Neural cell (in vitro differentiated cells): ENCODE data around the gene TPH2. TPM values are rescaled to one million over a fixed set of nuclear protein-coding genes. Genes with fewer than 3 reads are reported as not detected.

ENCODE experiments used
- H2AFZ ChIP-seq: fragments of 200-600, 300-800 bp; sonication (generic), shearing (Covaris generic); 2 replicates; pipeline ENCODE4 v1.6.0; 2014; ENCODE audit warnings: low read depth, mild to moderate bottlenecking, antibody characterized with exemption, low read length, moderate library complexity
- H3F3A ChIP-seq: fragments of 200-600 bp; shearing (Covaris generic); 2 replicates; pipeline ENCODE4 v1.6.1; 2016; ENCODE audit warnings: mild to moderate bottlenecking, moderate library complexity, mixed read lengths, antibody characterized with exemption, low read length; ENCODE audit not compliant: insufficient read depth, poor library complexity, severe bottlenecking
- H3K27ac ChIP-seq: fragments of 200-600, 300-800 bp; sonication (generic), shearing (Covaris generic); 2 replicates; pipeline ENCODE4 v1.5.1; 2014; ENCODE audit warnings: mild to moderate bottlenecking, low read length, moderate library complexity
- H3K27me3 ChIP-seq: fragments of 300-800, 200-600 bp; sonication (generic), shearing (Covaris generic); 2 replicates; pipeline ENCODE4 v1.6.0; 2014; ENCODE audit warnings: mild to moderate bottlenecking, low read depth, low read length, moderate library complexity; ENCODE audit not compliant: insufficient read depth
- H3K36me3 ChIP-seq: fragments of 300-800, 200-600 bp; sonication (generic), shearing (Covaris generic); 2 replicates; pipeline ENCODE4 v1.5.1; 2014; ENCODE audit warnings: mild to moderate bottlenecking, antibody characterized with exemption, low read length, moderate library complexity; ENCODE audit not compliant: insufficient read depth
- H3K4me2 ChIP-seq: fragments of 300-800, 200-600 bp; sonication (generic), shearing (Covaris generic); 2 replicates; pipeline ENCODE4 v1.6.0; 2014; ENCODE audit warnings: mild to moderate bottlenecking, low read length
- H3K4me3 ChIP-seq: fragments of 300-800, 200-600 bp; sonication (generic), shearing (Covaris generic); 2 replicates; pipeline ENCODE4 v1.5.1; 2014; ENCODE audit warnings: mild to moderate bottlenecking, low read length, moderate library complexity
- H3K79me2 ChIP-seq: fragments of 200-600 bp; shearing (Covaris generic); replicated peaks from 2 replicates; pipeline ENCODE4 v1.6.0; 2014; ENCODE audit warnings: mild to moderate bottlenecking, low read length, moderate library complexity; ENCODE audit not compliant: insufficient read depth
- H3K9ac ChIP-seq: fragments of 300-800, 200-600 bp; sonication (generic), shearing (Covaris generic); 2 replicates; pipeline ENCODE4 v1.6.1; 2016; ENCODE audit warnings: mild to moderate bottlenecking, low read length, mixed read lengths
- H3K9me2 ChIP-seq: fragments of 200-600 bp; shearing (Covaris generic); 2 replicates; pipeline ENCODE4 v1.6.1; 2016; ENCODE audit warnings: mild to moderate bottlenecking, low read length, mixed read lengths; ENCODE audit not compliant: insufficient read depth
- H3K9me3 ChIP-seq: fragments of 200-600, 300-800 bp; sonication (generic), shearing (Covaris generic); 2 replicates; pipeline ENCODE4 v1.6.1; 2016; ENCODE audit warnings: mild to moderate bottlenecking, mixed run types, low read length, moderate library complexity, mixed read lengths
- H4K20me1 ChIP-seq: fragments of 200-600 bp; shearing (Covaris generic); 2 replicates; pipeline ENCODE4 v1.6.1; 2016; ENCODE audit warnings: mild to moderate bottlenecking, mixed run types; ENCODE audit not compliant: insufficient read depth
- EP300 ChIP-seq: fragments of 450-650 bp; conservative IDR thresholded peaks from 2 replicates; pipeline ENCODE4 v1.6.1; 2014; ENCODE audit warnings: antibody characterized with exemption, mild to moderate bottlenecking, moderate library complexity; ENCODE audit not compliant: poor library complexity, severe bottlenecking
- EZH2 ChIP-seq: fragments of 200-600, 300-800 bp; shearing (Covaris generic), sonication (generic); IDR thresholded peaks from 2 replicates; pipeline ENCODE4 v1.6.1; 2014; ENCODE audit warnings: antibody characterized with exemption, low read length, borderline replicate concordance, mild to moderate bottlenecking; ENCODE audit not compliant: insufficient read depth, poor library complexity, severe bottlenecking
- MXI1 ChIP-seq: fragments of 450-650 bp; conservative IDR thresholded peaks from 2 replicates; pipeline ENCODE4 v1.6.1; 2014; ENCODE audit warnings: antibody characterized with exemption, mild to moderate bottlenecking; ENCODE audit not compliant: poor library complexity, severe bottlenecking
- POLR2AphosphoS5 ChIP-seq: IDR thresholded peaks from 2 replicates; pipeline ENCODE4 v1.6.1; 2012
- RAD21 ChIP-seq: fragments of 450-650 bp; conservative IDR thresholded peaks from 2 replicates; pipeline ENCODE4 v1.6.1; 2014; ENCODE audit warnings: antibody characterized with exemption, mild to moderate bottlenecking, moderate library complexity
- SMC3 ChIP-seq: fragments of 450-650 bp; conservative IDR thresholded peaks from 2 replicates; pipeline ENCODE4 v1.6.1; 2014; ENCODE audit warnings: antibody characterized with exemption, mild to moderate bottlenecking, moderate library complexity; ENCODE audit not compliant: poor library complexity
- TAF1 ChIP-seq: IDR thresholded peaks from 2 replicates; pipeline ENCODE4 v1.6.1; 2012; ENCODE audit warnings: low read depth
- polyA plus RNA-seq: library from polyadenylated mRNA; depleted of rRNA; stranded (reverse); fragments of >200 nt; gene quantifications from 2 replicates; pipeline ENCODE4 v1.2.3, GENCODE V29; 2014
- TF ChIP-seq, protein P1 (sequence below): IDR thresholded peaks from 2 replicates; pipeline ENCODE4 v1.6.1; 2012; ENCODE audit warnings: borderline replicate concordance
- TF ChIP-seq, protein P2 (sequence below): fragments of 450-650 bp; IDR thresholded peaks from 2 replicates; pipeline ENCODE4 v1.5.1; 2014; ENCODE audit warnings: antibody characterized with exemption, mild to moderate bottlenecking, moderate library complexity; ENCODE audit not compliant: poor library complexity, severe bottlenecking

Gene TPH2
- polyA plus RNA-seq, 1 donor from 2014 or later: 0.33 TPM

DNA sequence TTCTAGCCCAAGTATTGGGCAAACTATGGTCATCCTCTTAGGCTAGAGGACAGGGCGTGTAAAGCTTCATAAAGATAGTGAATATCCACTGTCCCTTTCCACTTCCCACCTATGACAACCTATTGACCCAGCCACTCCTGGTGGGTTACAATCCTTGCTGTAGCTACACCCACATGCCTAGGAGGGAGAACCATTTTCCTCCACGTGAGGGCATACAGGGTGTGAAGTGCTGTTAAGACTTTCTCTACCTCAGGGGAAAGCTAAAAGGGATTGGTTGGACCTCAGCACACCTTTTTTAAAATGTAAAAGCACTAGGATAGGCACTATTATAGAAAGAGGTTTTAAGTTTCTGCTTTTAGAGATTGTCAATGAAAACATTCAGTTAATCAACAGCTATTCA lies 124.4 kb downstream of the TPH2 start:
- Histone ChIP-seq H3K27me3 (no peaks in the 10 kb centered on the region), H3K4me3 (no peak overlapping the region), H4K20me1 (no peaks in the 10 kb centered on the region), H3K4me2 (no peak overlapping the region), H3K9me2 (no peaks in the 10 kb centered on the region), H2AFZ (no peak overlapping the region), H3K9ac (no peak overlapping the region), H3K27ac (no peak overlapping the region), H3K36me3 (no peaks in the 10 kb centered on the region), H3F3A (no peaks in the 10 kb centered on the region), H3K79me2 (no peaks in the 10 kb centered on the region), H3K9me3 (peaks cover 7% of the 10 kb centered on the region)
- TF ChIP-seq SMC3: no peak
- no peak for TF ChIP-seq POLR2AphosphoS5
- TF ChIP-seq, protein P1, sequence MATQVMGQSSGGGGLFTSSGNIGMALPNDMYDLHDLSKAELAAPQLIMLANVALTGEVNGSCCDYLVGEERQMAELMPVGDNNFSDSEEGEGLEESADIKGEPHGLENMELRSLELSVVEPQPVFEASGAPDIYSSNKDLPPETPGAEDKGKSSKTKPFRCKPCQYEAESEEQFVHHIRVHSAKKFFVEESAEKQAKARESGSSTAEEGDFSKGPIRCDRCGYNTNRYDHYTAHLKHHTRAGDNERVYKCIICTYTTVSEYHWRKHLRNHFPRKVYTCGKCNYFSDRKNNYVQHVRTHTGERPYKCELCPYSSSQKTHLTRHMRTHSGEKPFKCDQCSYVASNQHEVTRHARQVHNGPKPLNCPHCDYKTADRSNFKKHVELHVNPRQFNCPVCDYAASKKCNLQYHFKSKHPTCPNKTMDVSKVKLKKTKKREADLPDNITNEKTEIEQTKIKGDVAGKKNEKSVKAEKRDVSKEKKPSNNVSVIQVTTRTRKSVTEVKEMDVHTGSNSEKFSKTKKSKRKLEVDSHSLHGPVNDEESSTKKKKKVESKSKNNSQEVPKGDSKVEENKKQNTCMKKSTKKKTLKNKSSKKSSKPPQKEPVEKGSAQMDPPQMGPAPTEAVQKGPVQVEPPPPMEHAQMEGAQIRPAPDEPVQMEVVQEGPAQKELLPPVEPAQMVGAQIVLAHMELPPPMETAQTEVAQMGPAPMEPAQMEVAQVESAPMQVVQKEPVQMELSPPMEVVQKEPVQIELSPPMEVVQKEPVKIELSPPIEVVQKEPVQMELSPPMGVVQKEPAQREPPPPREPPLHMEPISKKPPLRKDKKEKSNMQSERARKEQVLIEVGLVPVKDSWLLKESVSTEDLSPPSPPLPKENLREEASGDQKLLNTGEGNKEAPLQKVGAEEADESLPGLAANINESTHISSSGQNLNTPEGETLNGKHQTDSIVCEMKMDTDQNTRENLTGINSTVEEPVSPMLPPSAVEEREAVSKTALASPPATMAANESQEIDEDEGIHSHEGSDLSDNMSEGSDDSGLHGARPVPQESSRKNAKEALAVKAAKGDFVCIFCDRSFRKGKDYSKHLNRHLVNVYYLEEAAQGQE: no peak
- no peak for TF ChIP-seq MXI1
- TF ChIP-seq EP300: no peak
- TF ChIP-seq RAD21: no peak
- TF ChIP-seq, protein P2, sequence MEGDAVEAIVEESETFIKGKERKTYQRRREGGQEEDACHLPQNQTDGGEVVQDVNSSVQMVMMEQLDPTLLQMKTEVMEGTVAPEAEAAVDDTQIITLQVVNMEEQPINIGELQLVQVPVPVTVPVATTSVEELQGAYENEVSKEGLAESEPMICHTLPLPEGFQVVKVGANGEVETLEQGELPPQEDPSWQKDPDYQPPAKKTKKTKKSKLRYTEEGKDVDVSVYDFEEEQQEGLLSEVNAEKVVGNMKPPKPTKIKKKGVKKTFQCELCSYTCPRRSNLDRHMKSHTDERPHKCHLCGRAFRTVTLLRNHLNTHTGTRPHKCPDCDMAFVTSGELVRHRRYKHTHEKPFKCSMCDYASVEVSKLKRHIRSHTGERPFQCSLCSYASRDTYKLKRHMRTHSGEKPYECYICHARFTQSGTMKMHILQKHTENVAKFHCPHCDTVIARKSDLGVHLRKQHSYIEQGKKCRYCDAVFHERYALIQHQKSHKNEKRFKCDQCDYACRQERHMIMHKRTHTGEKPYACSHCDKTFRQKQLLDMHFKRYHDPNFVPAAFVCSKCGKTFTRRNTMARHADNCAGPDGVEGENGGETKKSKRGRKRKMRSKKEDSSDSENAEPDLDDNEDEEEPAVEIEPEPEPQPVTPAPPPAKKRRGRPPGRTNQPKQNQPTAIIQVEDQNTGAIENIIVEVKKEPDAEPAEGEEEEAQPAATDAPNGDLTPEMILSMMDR: no peak
- TF ChIP-seq TAF1: no peak
- no peak for TF ChIP-seq EZH2

DNA sequence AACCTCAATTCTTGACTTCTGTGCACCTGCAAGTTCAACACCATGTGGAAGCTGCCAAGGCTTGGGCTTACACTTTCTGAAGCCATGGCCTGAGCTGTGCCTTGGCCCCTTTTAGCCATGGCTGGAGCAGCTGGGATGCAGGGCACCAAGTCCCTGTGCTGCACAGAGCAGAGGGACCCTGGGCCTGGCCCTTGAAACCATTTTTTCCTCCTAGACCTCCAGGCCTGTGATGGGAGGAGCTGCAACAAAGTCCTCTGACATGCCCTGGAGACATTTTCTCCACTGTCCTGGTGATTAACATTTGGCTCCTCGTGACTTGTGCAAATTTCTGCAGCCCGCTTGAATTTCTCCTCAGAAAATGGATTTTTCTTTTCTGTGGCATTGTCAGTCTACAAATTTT lies 132.4 kb downstream of the TPH2 start:
- Histone ChIP-seq H3K4me2 (no peak overlapping the region), H2AFZ (no peak overlapping the region), H4K20me1 (no peaks in the 10 kb centered on the region), H3K9me2 (no peaks in the 10 kb centered on the region), H3K27ac (no peak overlapping the region), H3K79me2 (no peaks in the 10 kb centered on the region), H3K27me3 (no peaks in the 10 kb centered on the region), H3F3A (no peaks in the 10 kb centered on the region), H3K9me3 (no peaks in the 10 kb centered on the region), H3K4me3 (no peak overlapping the region), H3K36me3 (no peaks in the 10 kb centered on the region), H3K9ac (no peak overlapping the region)
- TF ChIP-seq, protein P2: no peak
- TF ChIP-seq POLR2AphosphoS5 (no peak), EZH2 (no peak), TAF1 (no peak), EP300 (no peak), SMC3 (no peak)
- TF ChIP-seq, protein P1: no peak
